HCT116 (cell line): ENCODE data around the gene PCDHA7. TPM values are rescaled to one million over a fixed set of nuclear protein-coding genes. Genes with fewer than 3 reads are reported as not detected.
"Not testable (repeated sequence)": the region's sequence is repeated elsewhere in the genome, so short reads cannot be mapped to it uniquely, and the experiment has no call there.

Source experiments
- ATAC-seq: fragments of 200-7000 bp; cut with Tn5 transposase; 2 replicates; pipeline ENCODE4 v1.9.1; 2020; ENCODE audit warnings: mild to moderate bottlenecking, moderate library complexity
- BruUV-seq: library from RNA; stranded (reverse); fragments of 400-500 nt; replicated peaks from 2 replicates; lab custom pipeline; 2021; lab: Mats Ljungman, UMichigan
- CTCF ChIA-PET: fragments of 300-600 bp; sonication (Branson Sonifier 250); formaldehyde crosslinking; loops from one replicate; lab custom pipeline; 2021; ENCODE audit warnings: antibody characterized with exemption; lab: Charles Lee
- POLR2A ChIA-PET: fragments of 300-600, 350-600 bp; sonication (Branson Sonifier 250); formaldehyde crosslinking; loops from one replicate; lab custom pipeline; 2021; ENCODE audit warnings: antibody characterized with exemption; lab: Charles Lee
- RAD21 ChIA-PET, 2 experiments: fragments of 300-600 bp; sonication (Branson Sonifier 250); formaldehyde crosslinking; loops; one replicate each; lab custom pipeline; 2023; ENCODE audit warnings: low total read pairs in 2 of 2; ENCODE audit not compliant: uncharacterized antibody in 2 of 2, unreplicated experiment in 2 of 2, low non-redundant PET in 1 of 2; lab: Charles Lee
- DNase-seq: peaks from one replicate; pipeline ENCODE4 v3.0.0-alpha.2; 2010; ENCODE audit warnings: low read depth, low spot score
- H2AFZ ChIP-seq: fragments of 200-600 bp; shearing (Covaris generic), sonication (generic); 2 replicates; pipeline ENCODE4 v1.6.1; 2017; ENCODE audit warnings: low read depth, mixed run types, mixed read lengths, antibody characterized with exemption, low read length; ENCODE audit not compliant: poor library complexity, severe bottlenecking
- H3K27ac ChIP-seq: 2 replicates; pipeline ENCODE4 v1.5.1; 2012; ENCODE audit warnings: low read depth, low read length
- H3K27me3 ChIP-seq: fragments of 200-600 bp; sonication (generic); 2 replicates; pipeline ENCODE4 v1.6.1; 2016; ENCODE audit warnings: mixed run types, low read length, mixed read lengths; ENCODE audit not compliant: insufficient read depth
- H3K36me3 ChIP-seq, 2 experiments: fragments of 200-500 bp in 1 of 2; fragments of 200-600 bp in 1 of 2; sonication (Bioruptor generic) in 1 of 2; sonication (generic) in 1 of 2; 2 replicates each; pipeline versions ENCODE4 v1.5.1 to v1.6.1; 2014 to 2016; ENCODE audit warnings: low read length in 2 of 2, inconsistent platforms in 1 of 2, mixed read lengths in 1 of 2, mixed run types in 1 of 2; ENCODE audit not compliant: insufficient read depth in 2 of 2, control insufficient read depth in 1 of 2
- H3K4me1 ChIP-seq, 2 experiments: fragments of 200-600 bp in 1 of 2; sonication (generic) in 1 of 2; 2 replicates each; pipeline versions ENCODE4 v1.5.1 to v1.6.1; 2012 to 2017; ENCODE audit warnings: low read length in 2 of 2, inconsistent platforms in 1 of 2, mild to moderate bottlenecking in 1 of 2, mixed read lengths in 1 of 2, mixed run types in 1 of 2, moderate library complexity in 1 of 2; ENCODE audit not compliant: insufficient read depth in 2 of 2, control insufficient read depth in 1 of 2
- H3K4me2 ChIP-seq: fragments of 200-600 bp; sonication (generic); 2 replicates; pipeline ENCODE4 v1.6.1; 2017; ENCODE audit warnings: mixed run types, low read length, mixed read lengths
- H3K4me3 ChIP-seq, 2 experiments: fragments of 200-600 bp in 1 of 2; sonication (generic) in 1 of 2; replicated peaks in 1 of 2; 2 replicates each; pipeline ENCODE4 v1.5.1; 2011 to 2016; ENCODE audit warnings: low read length in 2 of 2, control low read depth in 1 of 2, low read depth in 1 of 2, mild to moderate bottlenecking in 1 of 2, mixed read lengths in 1 of 2, mixed run types in 1 of 2
- H3K79me2 ChIP-seq: fragments of 200-600 bp; sonication (generic); 2 replicates; pipeline ENCODE4 v1.6.1; 2017; ENCODE audit warnings: mild to moderate bottlenecking, mixed run types, low read length, moderate library complexity, mixed read lengths; ENCODE audit not compliant: insufficient read depth
- H3K9ac ChIP-seq: fragments of 200-600 bp; sonication (generic); 2 replicates; pipeline ENCODE4 v1.6.1; 2016; ENCODE audit warnings: low read length, mixed read lengths
- H3K9me2 ChIP-seq: fragments of 200-600 bp; sonication (generic), shearing (Covaris generic); 2 replicates; pipeline ENCODE4 v1.6.1; 2017; ENCODE audit warnings: mixed run types, mild to moderate bottlenecking, moderate library complexity; ENCODE audit not compliant: insufficient read depth
- H3K9me3 ChIP-seq, 2 experiments: fragments of 200-500 bp in 1 of 2; fragments of 200-600 bp in 1 of 2; sonication (Bioruptor generic) in 1 of 2; sonication (generic) in 1 of 2; 2 replicates each; pipeline ENCODE4 v1.6.1; 2014 to 2017; ENCODE audit warnings: low read length in 2 of 2, mixed read lengths in 2 of 2, inconsistent platforms in 1 of 2, low read depth in 1 of 2, mild to moderate bottlenecking in 1 of 2, mixed run types in 1 of 2, moderate library complexity in 1 of 2; ENCODE audit not compliant: control insufficient read depth in 1 of 2, insufficient read depth in 1 of 2
- H4K20me1 ChIP-seq: fragments of 200-600 bp; sonication (generic), shearing (Covaris generic); 2 replicates; pipeline ENCODE4 v1.6.1; 2017; ENCODE audit warnings: mixed run types, mild to moderate bottlenecking, moderate library complexity; ENCODE audit not compliant: insufficient read depth
- CEBPB ChIP-seq: IDR thresholded peaks from 2 replicates; pipeline ENCODE4 v1.6.1; 2012; ENCODE audit warnings: low read depth
- CTCF ChIP-seq, 3 experiments: fragments of 200-600 bp in 1 of 3; sonication (generic) in 1 of 3; IDR thresholded peaks in 2 of 3; conservative IDR thresholded peaks in 1 of 3; 2 replicates each; pipeline ENCODE4 v1.5.1; 2012 to 2017; ENCODE audit warnings: low read depth in 2 of 3, low read length in 2 of 3, antibody characterized with exemption in 1 of 3, borderline replicate concordance in 1 of 3, control low read depth in 1 of 3, mild to moderate bottlenecking in 1 of 3, mixed read lengths in 1 of 3, mixed run types in 1 of 3, moderate library complexity in 1 of 3; ENCODE audit not compliant: insufficient read depth in 1 of 3
- intact Hi-C: fragments of 100-400 bp; cut with micrococcal nuclease; formaldehyde crosslinking; loops from 2 replicates; pipeline ENCODE4 v1.10.0; 2022
- total RNA-seq: library from RNA; stranded (reverse); gene quantifications from one replicate; pipeline ENCODE4 v1.2.1, GENCODE V29; 2021; ENCODE audit not compliant: unreplicated experiment

The PCDHA7 gene
- total RNA-seq, 1 experiment from 2014 or later = not detected

GRCh38 chr5:140795259-140795641 lies 38.8 kb upstream of the PCDHA7 start:
- H3K27me3 ChIP-seq = no peaks in the 10 kb centered on the region
- H3K27ac ChIP-seq = no peak overlapping the region
- TF ChIP-seq CTCF (IDR thresholded peaks at IDR 0.05 in 2 of 3, conservative IDR thresholded peaks at IDR 0.05 in 1 of 3; ENCODE audit: borderline replicate concordance in 1 of 3, insufficient read depth in 1 of 3, low read depth in 2 of 3, low read length in 2 of 3) (peak in 2 of 3 experiments; percentile 19 to 28; a peak in 2 of 6 replicates), CEBPB (no peak)
- H3K9me3 ChIP-seq = no peaks in the 10 kb centered on the region
- ChIA-PET POLR2A (no interaction called here), CTCF (no interaction called here), RAD21 (no interaction called here)
- H3K4me2 ChIP-seq = no peak overlapping the region
- no peaks in the 10 kb centered on the region for H3K9me2 ChIP-seq
- H3K79me2 ChIP-seq = no peaks in the 10 kb centered on the region
- H3K9ac ChIP-seq = no peak overlapping the region
- no TSS peak for BruUV-seq
- H2AFZ ChIP-seq = no peak overlapping the region
- no peak for ATAC-seq
- H3K36me3 ChIP-seq = no peaks in the 10 kb centered on the region
- no peak overlapping the region for H3K4me3 ChIP-seq
- no peaks in the 10 kb centered on the region for H4K20me1 ChIP-seq
- no peak for DNase-seq
- intact Hi-C loops = no loop called here
- H3K4me1 ChIP-seq = no peaks in the 10 kb centered on the region

DNA sequence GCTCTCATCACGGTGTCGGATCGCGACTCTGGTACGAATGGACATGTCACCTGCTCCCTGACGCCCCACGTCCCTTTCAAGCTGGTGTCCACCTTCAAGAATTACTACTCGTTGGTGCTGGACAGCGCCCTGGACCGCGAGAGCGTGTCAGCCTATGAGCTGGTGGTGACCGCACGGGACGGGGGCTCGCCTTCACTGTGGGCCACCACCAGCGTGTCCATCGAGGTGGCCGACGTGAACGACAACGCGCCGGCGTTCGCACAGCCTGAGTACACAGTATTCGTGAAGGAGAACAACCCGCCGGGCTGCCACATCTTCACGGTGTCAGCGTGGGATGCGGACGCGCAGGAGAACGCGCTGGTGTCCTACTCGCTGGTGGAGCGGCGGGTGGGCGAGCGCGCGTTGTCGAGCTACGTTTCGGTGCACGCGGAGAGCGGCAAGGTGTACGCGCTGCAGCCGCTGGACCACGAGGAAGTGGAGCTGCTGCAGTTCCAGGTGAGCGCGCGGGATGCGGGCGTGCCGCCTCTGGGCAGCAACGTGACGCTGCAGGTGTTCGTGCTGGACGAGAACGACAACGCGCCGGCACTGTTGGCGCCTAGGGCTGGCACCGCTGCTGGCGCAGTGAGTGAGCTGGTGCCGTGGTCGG lies 37.9 kb upstream of the PCDHA7 start:
- H3K4me2 ChIP-seq, H3K9me3 ChIP-seq, H3K9ac ChIP-seq, H3K4me1 ChIP-seq, ATAC-seq, H3K9me2 ChIP-seq, intact Hi-C loops, CTCF ChIA-PET, H4K20me1 ChIP-seq, DNase-seq, BruUV-seq, H2AFZ ChIP-seq, H3K27ac ChIP-seq, H3K79me2 ChIP-seq, H3K4me3 ChIP-seq, RAD21 ChIA-PET, H3K27me3 ChIP-seq, POLR2A ChIA-PET, H3K36me3 ChIP-seq: not testable (repeated sequence)
